ENCODE results near the gene SETDB2. TPM values are rescaled to one million over a fixed set of nuclear protein-coding genes. Genes with fewer than 3 reads are reported as not detected.

SETDB2 gene
- total and polyA plus RNA-seq, 2 of the 13 experiments (the other 11 are each of a cell fraction or from before 2014, with no cell fraction given) = 8.1 to 8.7 TPM

DNA sequence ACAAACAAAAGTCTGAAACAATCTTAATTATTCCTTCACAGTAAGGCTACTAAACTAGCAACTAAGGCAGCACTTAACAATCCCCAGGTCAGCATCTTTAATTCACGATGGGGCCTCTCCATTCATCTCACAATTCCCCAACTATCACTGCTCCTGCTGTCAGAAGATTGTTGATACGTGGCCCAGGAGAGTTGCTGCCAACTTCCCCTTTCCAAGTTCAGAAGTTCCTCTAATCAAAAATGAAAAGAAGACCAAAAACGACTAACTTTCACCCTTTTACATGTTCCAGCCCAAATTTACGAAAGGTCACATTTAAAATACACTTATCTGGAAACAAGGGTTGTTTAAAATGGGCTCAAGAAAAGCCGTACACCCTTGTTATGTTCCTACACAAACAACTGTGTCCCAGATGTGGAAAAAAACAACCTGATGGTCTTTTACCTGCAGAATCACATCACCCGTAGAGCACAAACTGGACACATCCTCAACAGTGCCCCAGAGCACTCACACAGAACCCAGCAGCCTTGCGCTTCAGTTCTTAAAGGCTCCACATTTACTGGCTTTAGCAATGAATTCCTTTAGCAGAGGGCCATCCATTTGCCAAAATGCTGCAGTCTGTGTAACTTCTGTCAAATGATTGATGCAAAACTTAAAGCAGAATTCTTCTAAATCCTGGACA is 89.7 kb downstream of the SETDB2 start (continued):
- TF ChIP-seq KMT2A (CRISPR knock-in tag; IDR thresholded peaks at IDR 0.05) = no peak
- TF ChIP-seq, protein P1, sequence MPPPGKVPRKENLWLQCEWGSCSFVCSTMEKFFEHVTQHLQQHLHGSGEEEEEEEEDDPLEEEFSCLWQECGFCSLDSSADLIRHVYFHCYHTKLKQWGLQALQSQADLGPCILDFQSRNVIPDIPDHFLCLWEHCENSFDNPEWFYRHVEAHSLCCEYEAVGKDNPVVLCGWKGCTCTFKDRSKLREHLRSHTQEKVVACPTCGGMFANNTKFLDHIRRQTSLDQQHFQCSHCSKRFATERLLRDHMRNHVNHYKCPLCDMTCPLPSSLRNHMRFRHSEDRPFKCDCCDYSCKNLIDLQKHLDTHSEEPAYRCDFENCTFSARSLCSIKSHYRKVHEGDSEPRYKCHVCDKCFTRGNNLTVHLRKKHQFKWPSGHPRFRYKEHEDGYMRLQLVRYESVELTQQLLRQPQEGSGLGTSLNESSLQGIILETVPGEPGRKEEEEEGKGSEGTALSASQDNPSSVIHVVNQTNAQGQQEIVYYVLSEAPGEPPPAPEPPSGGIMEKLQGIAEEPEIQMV (CRISPR knock-in tag; IDR thresholded peaks at IDR 0.05; ENCODE audit: low read depth) = no peak
- TF ChIP-seq RARG (CRISPR knock-in tag; IDR thresholded peaks at IDR 0.05; ENCODE audit: low read depth) = no peak
- TF ChIP-seq PCBP1 (IDR thresholded peaks at IDR 0.05; ENCODE audit: borderline replicate concordance, low read depth, low read length) = no peak
- TF ChIP-seq ISX (CRISPR knock-in tag; conservative IDR thresholded peaks at IDR 0.05) = no peak
- no peak for TF ChIP-seq ZFP82 (CRISPR knock-in tag; IDR thresholded peaks at IDR 0.05; ENCODE audit: borderline replicate concordance)
- TF ChIP-seq, protein P2, sequence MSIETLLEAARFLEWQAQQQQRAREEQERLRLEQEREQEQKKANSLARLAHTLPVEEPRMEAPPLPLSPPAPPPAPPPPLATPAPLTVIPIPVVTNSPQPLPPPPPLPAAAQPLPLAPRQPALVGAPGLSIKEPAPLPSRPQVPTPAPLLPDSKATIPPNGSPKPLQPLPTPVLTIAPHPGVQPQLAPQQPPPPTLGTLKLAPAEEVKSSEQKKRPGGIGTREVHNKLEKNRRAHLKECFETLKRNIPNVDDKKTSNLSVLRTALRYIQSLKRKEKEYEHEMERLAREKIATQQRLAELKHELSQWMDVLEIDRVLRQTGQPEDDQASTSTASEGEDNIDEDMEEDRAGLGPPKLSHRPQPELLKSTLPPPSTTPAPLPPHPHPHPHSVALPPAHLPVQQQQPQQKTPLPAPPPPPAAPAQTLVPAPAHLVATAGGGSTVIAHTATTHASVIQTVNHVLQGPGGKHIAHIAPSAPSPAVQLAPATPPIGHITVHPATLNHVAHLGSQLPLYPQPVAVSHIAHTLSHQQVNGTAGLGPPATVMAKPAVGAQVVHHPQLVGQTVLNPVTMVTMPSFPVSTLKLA (IDR thresholded peaks at IDR 0.05) = no peak

DNA sequence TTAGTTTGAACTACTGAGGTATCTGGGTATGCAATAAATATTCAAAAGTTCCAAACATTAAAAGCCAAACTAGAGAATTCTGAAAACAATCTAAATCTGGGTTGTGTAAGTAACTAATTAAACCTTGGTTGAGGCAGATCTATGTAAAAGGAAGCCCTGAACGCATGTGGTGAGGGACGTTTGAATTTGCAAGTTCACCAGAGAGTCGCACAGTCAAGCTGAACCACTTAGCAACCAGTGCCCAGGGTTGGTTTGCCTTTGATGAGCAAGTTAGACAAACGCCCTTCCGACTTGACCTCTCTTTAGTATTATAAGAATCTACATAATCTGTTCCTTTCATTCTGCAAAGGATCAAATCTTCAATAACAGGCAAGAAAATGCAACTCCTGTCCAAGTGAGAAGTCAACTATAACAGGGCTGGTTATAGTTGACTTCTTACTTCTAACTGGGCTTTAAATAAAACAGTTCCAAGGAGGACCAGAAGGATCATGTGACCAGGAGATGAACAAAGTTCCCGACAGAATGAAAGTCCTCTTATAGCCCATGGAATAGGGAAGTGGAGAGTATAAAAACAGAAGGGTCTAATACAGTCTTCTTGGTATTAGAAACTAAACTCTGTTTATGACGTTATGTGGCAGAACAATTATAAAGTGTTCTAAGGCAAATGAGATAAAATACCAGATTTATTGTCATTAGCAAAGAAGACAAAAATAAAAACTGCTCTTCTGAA is 92.2 kb downstream of the SETDB2 start:
- no peaks in the 10 kb centered on the region for H3K9me3 ChIP-seq (ENCODE audit: low read length)
- no peak overlapping the region for H3K4me2 ChIP-seq (ENCODE audit: low read depth, low read length)
- H3K4me3 ChIP-seq (replicated peaks in 1 of 3; ENCODE audit: insufficient read depth in 1 of 3, low read depth in 2 of 3, low read length in 3 of 3) = no peak overlapping the region
- H3K27ac ChIP-seq (ENCODE audit: extremely low read length, insufficient read depth, low read length) = no peak overlapping the region
- no peaks in the 10 kb centered on the region for H3K4me1 ChIP-seq (ENCODE audit: insufficient read depth, low read length)
- ATAC-seq (no peak), DNase-seq (ENCODE audit: low spot score) (no peak), FAIRE-seq (no peak)
- H3K9ac ChIP-seq (ENCODE audit: insufficient read depth, low read depth, low read length) = no peak overlapping the region
- H3K27me3 ChIP-seq (ENCODE audit: control insufficient read depth in 1 of 2, insufficient read depth in 2 of 2, low read length in 2 of 2) = no peaks in the 10 kb centered on the region
- ChIA-PET POLR2A (no interaction called here), CTCF (ENCODE audit: low intra/inter-chr PET ratio, low total read pairs) (no interaction called here)
- in situ Hi-C loops (cut with HindIII; ENCODE audit: extremely low pct_ligation_motif_present, low pct_unique_long_range_greater_than_20kb) = no loop called here
- H3K36me3 ChIP-seq (replicated peaks in 1 of 2; ENCODE audit: control insufficient read depth in 1 of 2, insufficient read depth in 2 of 2, low read length in 2 of 2) = peaks cover 6 to 33% of the 10 kb centered on the region in 2 experiments
- 89% methylated on average over 7 of the region's 7 CpGs for WGBS (ENCODE audit: low lambda C conversion rate)
- intact Hi-C loops (cut with micrococcal nuclease; ENCODE audit: unreplicated experiment) = no loop called here
- BruUV-seq (replicated peaks) = no TSS peak
- H3K79me2 ChIP-seq (ENCODE audit: insufficient read depth, low read length) = no peaks in the 10 kb centered on the region
- no peaks in the 10 kb centered on the region for H4K20me1 ChIP-seq (ENCODE audit: insufficient read depth, low read length)
- H2AFZ ChIP-seq (ENCODE audit: low read length) = no peak overlapping the region
- TF ChIP-seq, protein P3, sequence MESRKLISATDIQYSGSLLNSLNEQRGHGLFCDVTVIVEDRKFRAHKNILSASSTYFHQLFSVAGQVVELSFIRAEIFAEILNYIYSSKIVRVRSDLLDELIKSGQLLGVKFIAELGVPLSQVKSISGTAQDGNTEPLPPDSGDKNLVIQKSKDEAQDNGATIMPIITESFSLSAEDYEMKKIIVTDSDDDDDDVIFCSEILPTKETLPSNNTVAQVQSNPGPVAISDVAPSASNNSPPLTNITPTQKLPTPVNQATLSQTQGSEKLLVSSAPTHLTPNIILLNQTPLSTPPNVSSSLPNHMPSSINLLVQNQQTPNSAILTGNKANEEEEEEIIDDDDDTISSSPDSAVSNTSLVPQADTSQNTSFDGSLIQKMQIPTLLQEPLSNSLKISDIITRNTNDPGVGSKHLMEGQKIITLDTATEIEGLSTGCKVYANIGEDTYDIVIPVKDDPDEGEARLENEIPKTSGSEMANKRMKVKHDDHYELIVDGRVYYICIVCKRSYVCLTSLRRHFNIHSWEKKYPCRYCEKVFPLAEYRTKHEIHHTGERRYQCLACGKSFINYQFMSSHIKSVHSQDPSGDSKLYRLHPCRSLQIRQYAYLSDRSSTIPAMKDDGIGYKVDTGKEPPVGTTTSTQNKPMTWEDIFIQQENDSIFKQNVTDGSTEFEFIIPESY (CRISPR knock-in tag; IDR thresholded peaks at IDR 0.05) = no peak
- TF ChIP-seq, protein P4, sequence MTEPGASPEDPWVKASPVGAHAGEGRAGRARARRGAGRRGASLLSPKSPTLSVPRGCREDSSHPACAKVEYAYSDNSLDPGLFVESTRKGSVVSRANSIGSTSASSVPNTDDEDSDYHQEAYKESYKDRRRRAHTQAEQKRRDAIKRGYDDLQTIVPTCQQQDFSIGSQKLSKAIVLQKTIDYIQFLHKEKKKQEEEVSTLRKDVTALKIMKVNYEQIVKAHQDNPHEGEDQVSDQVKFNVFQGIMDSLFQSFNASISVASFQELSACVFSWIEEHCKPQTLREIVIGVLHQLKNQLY (CRISPR knock-in tag; IDR thresholded peaks at IDR 0.05) = no peak
- no peak for TF ChIP-seq ZC3H4 (CRISPR knock-in tag; IDR thresholded peaks at IDR 0.05; ENCODE audit: borderline replicate concordance)
- TF ChIP-seq ZNF382 (CRISPR knock-in tag; IDR thresholded peaks at IDR 0.05; ENCODE audit: borderline replicate concordance) = no peak
- TF ChIP-seq EEA1 (CRISPR knock-in tag; IDR thresholded peaks at IDR 0.05; ENCODE audit: borderline replicate concordance) = no peak
- TF ChIP-seq, protein P5, sequence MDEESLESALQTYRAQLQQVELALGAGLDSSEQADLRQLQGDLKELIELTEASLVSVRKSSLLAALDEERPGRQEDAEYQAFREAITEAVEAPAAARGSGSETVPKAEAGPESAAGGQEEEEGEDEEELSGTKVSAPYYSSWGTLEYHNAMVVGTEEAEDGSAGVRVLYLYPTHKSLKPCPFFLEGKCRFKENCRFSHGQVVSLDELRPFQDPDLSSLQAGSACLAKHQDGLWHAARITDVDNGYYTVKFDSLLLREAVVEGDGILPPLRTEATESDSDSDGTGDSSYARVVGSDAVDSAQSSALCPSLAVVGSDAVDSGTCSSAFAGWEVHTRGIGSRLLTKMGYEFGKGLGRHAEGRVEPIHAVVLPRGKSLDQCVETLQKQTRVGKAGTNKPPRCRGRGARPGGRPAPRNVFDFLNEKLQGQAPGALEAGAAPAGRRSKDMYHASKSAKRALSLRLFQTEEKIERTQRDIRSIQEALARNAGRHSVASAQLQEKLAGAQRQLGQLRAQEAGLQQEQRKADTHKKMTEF (CRISPR knock-in tag; IDR thresholded peaks at IDR 0.05) = no peak
